DMS53 (cell line): ENCODE measurements around the gene MAPK14.

ENCODE experiments used
- DNase-seq: peaks from one replicate; lab custom pipeline; 2025; lab: John Stamatoyannopoulos, UW

Gene MAPK14

DNA sequence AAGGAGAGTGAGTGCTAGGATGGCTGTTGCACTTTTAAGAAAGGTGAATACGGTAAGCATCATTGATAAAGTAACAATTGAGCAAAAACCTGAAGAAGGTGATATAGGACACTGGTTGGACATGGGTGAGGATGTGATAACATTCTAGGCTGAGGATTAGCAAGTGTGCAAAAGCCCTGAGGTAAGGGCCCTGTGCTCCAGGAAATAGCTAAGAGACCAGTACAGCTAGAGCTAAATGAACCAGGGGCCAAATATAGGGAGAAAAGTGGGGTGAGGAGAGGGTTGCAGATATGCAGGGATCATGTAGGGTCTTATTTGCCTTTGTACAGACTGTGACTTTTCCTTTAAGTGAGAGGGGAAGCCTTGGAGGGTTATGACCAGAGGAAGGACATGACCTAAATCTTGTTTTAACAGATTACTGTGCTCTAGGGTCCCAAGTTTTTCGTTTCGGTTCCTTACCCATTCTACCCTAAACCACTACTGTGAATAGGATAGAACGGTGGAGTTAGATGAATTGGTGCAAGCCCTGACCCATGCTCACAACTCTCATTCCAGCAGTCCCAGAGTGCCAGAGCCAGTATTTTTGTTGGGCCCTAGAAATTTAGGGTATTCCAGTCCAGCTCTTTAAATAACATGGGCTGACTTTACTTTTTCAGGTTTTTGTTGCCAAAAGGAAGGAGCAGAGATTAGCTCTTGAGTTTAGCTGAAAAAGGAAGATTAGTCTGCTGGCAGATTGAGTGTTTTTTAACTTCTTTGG is 10.7 kb downstream of the MAPK14 start:
- DNase-seq = no peak

DNA sequence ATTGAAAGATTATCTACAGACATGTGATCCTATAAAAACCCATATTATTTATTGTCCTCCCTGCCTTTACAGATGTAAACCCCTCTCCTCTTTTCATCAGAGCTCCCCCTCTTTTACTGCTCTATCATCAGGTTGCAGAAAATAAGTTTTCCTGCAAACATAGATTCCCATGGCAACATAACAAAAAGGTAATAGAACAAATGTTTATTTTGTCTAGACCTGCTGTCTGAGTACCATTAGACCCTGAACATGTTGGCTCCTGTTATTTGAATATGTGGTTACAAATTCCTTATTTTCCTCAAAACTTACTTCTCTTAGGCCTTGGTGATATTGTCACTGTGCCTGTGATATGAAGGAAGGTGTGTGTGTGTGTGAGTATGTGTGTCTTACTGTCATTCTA is 11.5 kb downstream of the MAPK14 start:
- DNase-seq = peak; percentile 62

GRCh38 chr6:36040958-36041357 is 13.3 kb downstream of the MAPK14 start:
- DNase-seq = no peak

- DNase-seq = no peak
Observed at GRCh38 chr6:36042618-36043260, 15.1 kb downstream of the MAPK14 start.

- no peak for DNase-seq
Observed at GRCh38 chr6:36049582-36049981, 22.0 kb downstream of the MAPK14 start.

- DNase-seq = no peak
Observed at GRCh38 chr6:36050305-36050704, 22.7 kb downstream of the MAPK14 start.

DNA sequence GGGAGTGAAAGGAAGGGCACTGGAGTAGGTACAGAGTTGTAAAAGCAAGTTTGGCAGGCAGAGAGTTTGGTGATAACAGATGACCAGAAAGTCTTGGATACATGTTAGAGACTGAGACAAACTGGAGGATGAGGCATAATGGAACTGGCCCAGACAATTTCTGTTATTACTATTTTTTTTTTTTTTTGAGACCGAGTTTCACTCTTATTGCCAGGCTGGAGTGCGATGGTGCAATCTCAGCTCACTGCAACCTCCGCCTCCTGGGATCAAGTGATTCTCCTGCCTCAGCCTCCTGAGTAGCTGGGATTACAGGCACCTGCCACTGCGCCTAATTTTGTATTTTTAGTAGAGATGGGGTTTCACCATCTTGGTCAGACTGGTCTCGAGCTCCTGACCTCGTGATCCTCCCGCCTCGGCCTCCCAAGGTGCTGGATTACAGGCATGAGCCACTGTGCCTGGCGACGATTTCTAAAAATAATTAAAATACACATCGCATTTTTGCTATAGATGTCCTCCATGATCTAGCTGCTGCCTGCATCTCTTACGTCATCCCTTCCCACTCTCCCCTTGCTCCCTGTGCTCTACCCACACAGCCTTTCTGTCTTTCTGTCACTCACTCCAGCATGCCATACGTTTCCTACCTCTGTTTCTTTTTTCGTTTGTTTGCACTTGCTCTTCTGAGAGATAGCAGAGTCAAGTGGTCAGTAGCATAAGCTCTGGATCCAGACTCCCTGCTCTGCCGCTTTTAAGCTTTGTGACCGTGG is 23.5 kb downstream of the MAPK14 start:
- no peak for DNase-seq

DNA sequence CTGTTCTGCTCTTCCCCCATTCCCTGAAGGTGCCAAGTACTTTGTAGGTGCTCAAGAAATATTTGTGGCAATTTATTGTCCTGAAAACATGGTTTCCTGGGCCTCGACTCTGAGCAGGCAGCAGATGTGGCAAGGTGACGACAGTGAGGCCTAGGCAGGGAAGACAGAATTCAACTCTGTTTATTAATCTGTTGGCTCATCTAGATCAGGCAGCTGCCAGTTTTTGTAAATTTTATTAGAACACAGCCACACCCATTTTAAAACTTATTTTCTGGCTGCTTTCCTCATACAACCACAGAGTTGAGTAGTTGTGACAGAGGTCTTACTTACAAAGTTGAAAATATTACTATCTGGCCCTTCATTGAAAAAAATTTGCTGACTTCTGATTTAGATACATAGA is 24.5 kb downstream of the MAPK14 start:
- no peak for DNase-seq

- no peak for DNase-seq
Observed at GRCh38 chr6:36053878-36054277, 26.3 kb downstream of the MAPK14 start.

- no peak for DNase-seq
Observed at GRCh38 chr6:36054415-36054814, 26.8 kb downstream of the MAPK14 start.

DNA sequence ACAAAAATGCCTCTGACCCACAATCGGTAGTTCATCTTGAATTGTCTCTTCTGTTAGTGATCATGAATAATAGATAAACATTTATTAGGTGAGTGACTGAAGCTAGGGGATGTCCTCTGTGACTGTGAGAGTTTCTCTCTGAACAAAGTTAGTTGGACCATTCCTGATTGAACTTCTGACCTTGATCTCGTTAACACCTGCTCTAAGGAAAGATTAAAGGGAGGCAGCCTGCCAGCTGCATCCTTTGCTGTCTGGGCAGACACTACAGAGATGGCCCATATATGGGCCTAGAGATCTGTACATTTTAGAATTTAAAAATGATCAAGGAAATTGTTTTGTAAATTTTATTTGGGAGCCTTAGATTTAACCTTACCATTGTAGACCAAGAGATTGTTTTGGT is 27.3 kb downstream of the MAPK14 start:
- peak; percentile 2 for DNase-seq

GRCh38 chr6:36056178-36056577 is 28.6 kb downstream of the MAPK14 start:
- no peak for DNase-seq

DNA sequence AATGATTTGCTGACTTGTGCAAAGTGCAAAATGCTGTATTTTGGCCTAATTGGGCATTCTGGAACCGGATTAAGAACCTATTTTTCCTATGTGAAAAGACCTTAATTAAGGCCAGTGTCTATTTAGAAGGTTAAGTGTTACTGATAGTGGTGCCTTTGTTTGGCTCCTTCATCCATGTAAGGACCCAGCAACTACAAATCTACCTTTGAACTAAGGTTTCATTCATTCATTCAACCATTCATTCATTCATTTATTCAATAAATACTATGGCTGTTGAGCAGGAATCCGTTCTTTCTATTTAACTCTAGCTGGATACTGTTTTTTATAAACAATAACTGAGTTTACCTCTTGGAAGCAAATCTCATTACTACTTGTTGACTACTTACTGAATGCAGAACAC is 33.6 kb downstream of the MAPK14 start:
- no peak for DNase-seq

DNA sequence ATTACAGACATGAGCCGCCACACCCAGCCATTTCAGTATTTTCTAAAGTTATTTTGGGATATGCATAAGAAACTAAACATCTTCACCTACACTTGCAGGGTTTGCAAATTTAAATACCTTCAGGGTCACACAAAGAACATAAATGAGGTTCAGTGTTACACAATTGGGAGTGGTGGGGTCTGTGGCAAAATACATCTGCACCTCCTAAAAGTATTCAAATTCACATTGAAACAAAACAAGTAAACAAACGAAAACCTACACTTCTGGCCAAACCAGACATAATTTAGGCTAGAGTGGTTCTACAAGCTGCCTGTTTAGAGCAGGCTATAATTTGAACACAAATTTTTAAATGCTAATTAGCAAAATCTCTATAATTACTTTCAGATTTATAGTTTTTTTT is 34.6 kb downstream of the MAPK14 start:
- DNase-seq = no peak

- no peak for DNase-seq
Observed at GRCh38 chr6:36063318-36064060, 35.9 kb downstream of the MAPK14 start.

DNA sequence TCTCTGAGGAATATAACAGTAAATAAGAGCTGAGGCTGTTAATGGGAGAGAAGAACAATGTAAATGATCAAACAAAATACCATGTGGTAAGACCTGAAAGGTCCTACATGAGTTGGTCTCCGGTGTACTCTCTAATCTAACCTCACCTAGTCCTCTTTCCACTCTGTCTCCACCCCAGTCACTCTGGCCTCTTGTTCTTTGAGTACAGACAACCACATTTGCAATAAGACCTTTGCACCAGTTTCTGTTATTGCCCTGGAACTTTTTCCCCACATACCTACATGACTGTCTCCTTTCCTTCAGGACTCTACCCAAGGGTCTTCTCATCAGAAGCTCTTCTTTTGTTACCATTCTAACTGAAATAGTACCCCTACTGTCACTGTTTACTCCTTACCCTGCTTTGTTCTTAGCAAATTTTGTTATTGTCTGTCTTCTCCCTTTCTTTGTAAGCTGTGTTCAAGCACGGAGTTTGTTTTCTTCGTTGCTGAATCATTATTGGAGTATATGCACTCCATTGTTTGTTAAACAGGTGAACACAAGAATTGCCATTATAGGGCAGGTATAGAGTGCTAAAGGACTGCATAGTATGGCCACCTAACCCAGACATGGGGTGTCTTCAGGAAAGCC is 37.3 kb downstream of the MAPK14 start:
- DNase-seq = no peak

GRCh38 chr6:36065916-36066315 is 38.3 kb downstream of the MAPK14 start:
- DNase-seq = no peak

DNA sequence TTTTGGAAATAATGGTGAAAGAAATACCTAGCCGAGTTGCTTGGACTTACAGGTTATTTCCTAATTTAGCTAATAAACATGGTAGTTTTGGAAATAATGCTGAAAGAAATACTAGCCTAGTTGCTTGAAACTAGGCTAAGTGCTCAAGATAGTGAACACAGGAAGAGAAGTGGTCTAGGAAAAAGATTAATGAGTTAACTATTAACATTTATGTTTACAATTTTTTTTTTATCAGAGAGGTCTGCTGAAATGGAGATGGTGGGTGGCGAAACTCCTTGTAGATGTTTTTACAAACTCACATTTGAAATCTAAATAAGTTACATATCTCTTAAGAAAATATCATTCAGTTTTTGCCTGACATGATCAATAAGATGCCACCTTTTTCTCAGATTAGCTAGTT is 39.2 kb downstream of the MAPK14 start:
- DNase-seq = peak; percentile 8

DNA sequence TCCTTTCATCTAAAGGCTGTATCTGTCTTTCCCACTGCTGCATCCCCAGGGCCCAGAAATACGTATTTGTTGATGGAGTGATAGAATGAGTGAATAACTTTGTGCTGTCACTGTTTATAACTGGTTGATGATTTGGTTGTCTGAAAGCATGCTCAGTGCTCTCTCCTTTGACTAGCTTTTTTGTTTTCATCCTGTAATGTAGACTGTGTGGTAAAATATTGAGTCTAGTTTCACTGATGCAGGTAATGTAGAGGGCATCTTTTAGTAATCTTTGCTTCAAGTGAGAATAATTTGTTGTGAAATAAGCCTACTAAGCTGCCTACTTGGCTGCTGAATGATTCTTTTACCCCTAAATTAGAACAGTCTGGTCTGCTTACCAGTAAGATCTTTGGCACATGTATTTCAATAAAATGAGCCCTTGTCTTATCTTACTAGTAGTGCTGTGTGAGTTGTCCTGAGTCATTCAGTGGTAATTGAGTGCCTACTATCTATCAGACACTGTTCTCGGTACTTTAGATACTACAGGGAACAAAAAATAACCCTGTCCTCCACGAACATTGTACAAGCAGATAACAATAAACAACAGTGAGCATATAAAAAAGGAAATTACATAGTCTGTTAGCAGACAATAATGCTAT is 39.9 kb downstream of the MAPK14 start:
- DNase-seq = no peak

DNA sequence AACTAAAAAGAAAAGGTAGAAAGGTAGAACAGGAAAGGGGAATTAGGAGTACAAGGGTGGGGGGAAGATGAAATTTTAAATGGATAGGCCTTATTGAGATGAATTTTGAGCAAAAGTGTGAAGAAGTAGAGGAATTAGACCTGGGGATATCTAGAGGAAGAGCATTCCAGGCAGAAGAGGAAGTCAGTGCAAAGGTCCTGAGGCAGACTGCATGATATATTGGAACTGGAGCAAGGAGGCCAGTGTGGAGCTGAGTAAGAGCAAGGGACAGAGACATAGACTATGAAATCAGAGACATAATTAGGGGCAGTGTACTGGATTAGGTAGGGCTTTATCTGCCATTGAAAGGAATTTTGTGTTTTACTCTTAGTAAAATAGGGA is 40.4 kb downstream of the MAPK14 start:
- no peak for DNase-seq

- no peak for DNase-seq
Observed at GRCh38 chr6:36068586-36068985, 41.0 kb downstream of the MAPK14 start.
